GM18868 (cell line): ENCODE data around the gene OR8J1.
"Not testable (repeated sequence)": the region's sequence is repeated elsewhere in the genome, so short reads cannot be mapped to it uniquely, and the experiment has no call there.

Source experiments
- ATAC-seq: cut with Tn5 transposase; IDR thresholded peaks from one replicate; pipeline ENCODE4 v1.9.1; 2021; ENCODE audit warnings: mild to moderate bottlenecking, moderate library complexity; ENCODE audit not compliant: unreplicated experiment

Gene OR8J1

GRCh38 chr11:56353991-56354390 is at the start of gene OR8J1:
TSS of gene OR8J1 (plus strand) at chr11:56354291. CDS start at chr11:56360247, 5,956 bp downstream.
- ATAC-seq = no peak

GRCh38 chr11:56307836-56308235 is 46.3 kb upstream of the OR8J1 start:
- ATAC-seq = no peak

GRCh38 chr11:56314844-56315243 is 39.2 kb upstream of the OR8J1 start, which contains the start of gene OR8K3:
TSS of gene OR8K3 (plus strand) at chr11:56315144. CDS start at chr11:56318307, 3,163 bp downstream.
- ATAC-seq = no peak

GRCh38 chr11:56331861-56332491 is 22.1 kb upstream of the OR8J1 start:
- no peak for ATAC-seq

- no peak for ATAC-seq
Observed at GRCh38 chr11:56333156-56333555, 20.9 kb upstream of the OR8J1 start.

GRCh38 chr11:56340289-56340688 is 13.8 kb upstream of the OR8J1 start:
- no peak for ATAC-seq

GRCh38 chr11:56345739-56346138 is 8.4 kb upstream of the OR8J1 start, which contains the start of gene OR8K1:
TSS of gene OR8K1 (plus strand) at chr11:56346039. CDS start at chr11:56346039, 0 bp downstream.
- no peak for ATAC-seq

- no peak for ATAC-seq
Observed at GRCh38 chr11:56375324-56375723, 21.2 kb downstream of the OR8J1 start, which contains the start of gene OR8U1. TSS of gene OR8U1 (plus strand) at chr11:56375624. CDS start at chr11:56375624, 0 bp downstream.

- no peak for ATAC-seq
Observed at GRCh38 chr11:56380120-56380519, 26.0 kb downstream of the OR8J1 start.

- ATAC-seq = no peak
Observed at GRCh38 chr11:56394381-56394780, 40.3 kb downstream of the OR8J1 start.

- ATAC-seq = no peak
Observed at GRCh38 chr11:56396047-56396446, 42.0 kb downstream of the OR8J1 start.

GRCh38 chr11:56401858-56402461 is 47.9 kb downstream of the OR8J1 start:
- not testable (repeated sequence) for ATAC-seq

GRCh38 chr11:56404393-56404792 is 50.3 kb downstream of the OR8J1 start:
- no peak for ATAC-seq

- no peak for ATAC-seq
Observed at GRCh38 chr11:56410801-56411200, 56.7 kb downstream of the OR8J1 start.
